Measurements from ENCODE around the gene ITLN2.
"Not testable (repeated sequence)": the region's sequence is repeated elsewhere in the genome, so short reads cannot be mapped to it uniquely, and the experiment has no call there.

ITLN2 gene

DNA sequence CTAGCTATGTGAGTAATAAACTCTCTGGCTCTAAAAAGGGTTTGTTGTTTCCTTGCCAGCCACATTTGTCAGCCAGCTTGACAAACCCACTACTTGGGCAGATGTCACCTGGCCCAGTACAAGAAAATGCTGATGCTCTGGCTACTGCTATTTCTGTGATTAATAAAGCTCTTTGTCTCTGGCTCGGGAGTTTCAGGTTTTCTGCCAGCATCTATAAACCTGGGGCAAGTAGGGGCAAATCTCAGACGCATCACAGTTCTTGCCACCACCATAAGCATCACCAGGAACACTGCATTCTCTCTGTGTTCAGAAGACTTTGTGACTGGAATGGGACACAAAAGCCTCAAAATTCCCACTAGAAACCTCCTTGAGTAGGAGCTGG lies 2.5 kb downstream of the ITLN2 start:
- no peak for DNase-seq

DNA sequence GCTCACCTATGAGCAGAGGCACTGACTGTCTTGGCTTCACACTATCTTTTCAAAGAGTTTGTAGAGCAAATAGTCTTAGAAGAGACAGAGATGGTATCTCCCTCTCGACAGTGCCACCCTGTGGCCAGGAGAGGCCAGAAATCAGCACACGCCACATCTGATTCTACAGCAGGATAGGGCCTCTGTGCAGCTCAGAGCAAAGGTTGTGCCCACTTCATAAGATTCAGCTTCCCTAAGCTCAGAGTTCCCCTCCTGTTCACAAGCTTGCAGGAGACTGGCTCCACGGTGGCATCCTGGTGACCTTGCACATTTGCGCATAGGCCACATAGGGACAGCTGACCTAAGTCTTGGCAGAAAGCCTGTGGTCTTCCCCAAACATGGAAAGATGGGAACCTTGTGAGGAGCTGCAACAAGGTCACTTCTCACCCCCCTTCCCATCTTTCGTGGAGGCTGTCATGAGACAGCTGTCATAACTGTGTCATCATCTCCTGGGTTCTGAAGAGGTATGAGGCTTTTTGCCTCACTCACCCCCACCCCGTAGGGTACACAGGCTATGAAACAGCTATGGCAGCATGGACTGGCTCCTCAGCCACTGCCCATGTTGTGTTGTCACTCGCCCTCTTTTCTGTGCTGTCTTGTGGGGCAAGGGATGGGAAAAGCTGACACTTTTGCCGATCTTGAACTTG lies 3.0 kb downstream of the ITLN2 start:
- peak; percentile 73 to 74 for DNase-seq

DNA sequence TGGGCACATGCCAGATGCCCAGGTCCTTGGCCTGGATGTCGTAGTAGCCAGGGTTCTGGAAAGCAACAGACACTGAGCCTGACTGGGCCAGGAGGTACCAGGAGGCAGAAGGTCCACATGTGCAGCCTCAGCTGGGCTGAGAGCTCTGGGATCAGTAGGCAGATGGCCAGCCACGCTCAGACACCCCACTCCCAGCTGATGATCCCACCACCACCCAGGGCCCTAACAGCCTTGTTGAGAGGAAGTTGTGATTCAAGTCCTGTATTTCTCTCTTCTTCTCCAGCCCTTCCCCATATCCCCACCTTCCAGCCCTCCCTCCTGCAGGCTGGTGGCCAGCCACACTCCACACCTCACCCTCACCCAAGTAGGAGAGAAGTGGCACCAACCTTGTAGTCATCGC lies 4.0 kb downstream of the ITLN2 start:
- DNase-seq: no peak

DNA sequence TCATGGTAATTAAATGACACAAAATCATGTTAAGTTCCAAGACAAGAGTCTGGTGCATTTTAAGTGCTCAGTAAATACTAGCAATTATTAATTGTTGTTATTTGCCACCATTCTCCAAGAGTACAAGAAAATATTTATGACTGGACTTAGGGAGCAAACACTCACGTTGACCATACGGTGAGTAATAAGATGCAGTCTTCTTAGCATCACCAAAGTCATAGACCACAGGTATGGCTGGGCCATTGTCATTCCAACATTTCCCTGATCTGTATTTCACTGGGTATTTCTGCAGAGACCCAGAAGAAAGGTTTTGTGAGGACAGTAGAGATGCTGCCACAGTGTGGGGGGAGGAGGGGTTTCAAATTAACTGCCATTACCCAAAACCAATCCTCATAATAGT lies 4.7 kb downstream of the ITLN2 start:
- DNase-seq: no peak

DNA sequence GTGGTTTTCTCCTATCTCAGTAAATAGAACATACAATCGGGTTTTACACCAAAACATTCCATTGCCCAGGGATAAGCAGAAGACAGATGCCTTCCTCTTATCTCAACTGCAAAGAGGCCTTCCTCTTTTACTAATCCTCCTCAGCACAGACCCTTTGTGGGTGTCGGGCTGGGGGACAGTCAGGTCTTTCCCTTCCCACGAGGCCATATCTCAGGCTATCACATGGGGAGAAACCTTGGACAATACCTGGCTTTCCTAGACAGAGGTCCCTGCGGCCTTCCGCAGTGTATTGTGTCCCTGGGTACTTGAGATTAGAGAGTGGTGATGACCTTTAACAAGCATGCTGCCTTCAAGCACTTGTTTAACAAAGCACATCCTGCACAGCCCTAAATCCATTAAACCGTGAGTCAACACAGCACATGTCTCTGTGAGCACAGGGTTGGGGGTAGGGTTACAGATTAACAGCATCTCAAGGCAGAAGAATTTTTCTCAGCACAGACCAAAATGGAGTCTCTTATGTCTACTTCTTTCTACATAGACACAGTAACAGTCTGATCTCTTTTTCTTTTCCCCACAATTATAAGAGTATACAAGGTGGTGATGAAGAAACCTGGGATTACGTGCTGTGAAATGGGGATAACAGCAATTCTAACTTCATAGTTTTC lies 5.3 kb downstream of the ITLN2 start:
- not testable (repeated sequence) for DNase-seq

DNA sequence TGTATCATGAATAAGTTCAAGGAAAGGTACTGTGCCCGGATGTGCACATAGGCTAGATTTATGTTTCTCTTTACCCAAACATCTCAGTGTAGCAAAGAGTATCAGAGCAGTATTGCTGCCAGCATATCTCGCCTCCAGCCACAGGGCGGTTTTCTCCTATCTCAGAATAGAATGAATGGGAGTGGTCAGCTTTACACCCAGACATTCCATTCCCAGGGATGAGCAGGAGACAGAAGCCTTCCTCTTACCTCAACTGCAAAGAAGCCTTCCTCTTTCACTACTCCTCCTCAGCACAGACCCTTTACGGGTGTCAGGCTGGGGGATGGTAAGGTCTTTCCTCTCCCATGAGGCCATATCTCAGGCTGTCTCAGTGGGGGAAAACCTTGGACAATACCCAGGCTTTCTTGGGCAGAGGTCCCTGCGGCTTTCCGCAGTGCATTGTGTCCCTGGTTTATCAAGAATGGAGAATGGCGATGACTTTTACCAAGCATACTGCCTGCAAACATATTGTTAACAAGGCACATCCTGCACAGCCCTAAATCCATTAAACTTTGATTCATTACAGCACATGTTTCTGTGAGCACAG lies 7.3 kb downstream of the ITLN2 start:
- not testable (repeated sequence) for DNase-seq

DNA sequence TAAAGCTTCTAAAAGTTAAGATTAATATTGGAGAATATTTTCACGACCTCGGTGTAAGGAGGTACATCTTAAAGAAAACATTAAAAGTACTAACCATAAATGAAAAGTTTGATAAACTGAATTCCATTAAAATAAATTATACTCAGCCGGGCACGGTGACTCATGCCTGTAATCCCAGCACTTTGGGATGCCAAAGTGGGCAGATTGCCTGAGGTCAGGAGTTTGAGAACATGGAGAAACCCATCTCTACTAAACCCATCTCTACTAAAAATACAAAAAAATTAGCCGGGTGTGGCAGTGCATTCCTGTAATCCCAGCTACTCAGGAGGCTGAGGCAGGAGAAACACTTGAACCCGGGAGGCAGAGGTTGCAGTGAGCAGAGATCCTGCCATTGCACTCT lies 8.7 kb downstream of the ITLN2 start:
- DNase-seq: not testable (repeated sequence)

DNA sequence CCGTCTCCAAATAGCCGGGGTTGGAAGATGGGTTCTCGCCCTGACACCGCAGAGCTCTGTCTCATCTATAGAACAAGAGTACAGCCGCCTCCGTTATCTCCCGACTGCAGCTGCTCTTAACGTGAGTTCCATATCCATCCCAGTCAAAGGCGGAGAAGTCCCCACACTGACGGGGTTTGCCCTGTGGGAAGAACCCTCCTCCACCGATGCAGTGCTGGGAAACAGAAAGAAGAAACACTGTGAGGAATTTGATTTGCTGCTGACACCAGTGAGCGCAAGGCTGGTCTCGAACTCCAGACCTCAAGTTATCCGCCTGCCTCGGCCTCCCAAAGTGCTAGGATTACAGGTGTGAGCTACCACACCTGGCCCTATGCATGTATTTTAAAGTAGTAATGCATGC lies 9.5 kb downstream of the ITLN2 start:
- DNase-seq: no peak

DNA sequence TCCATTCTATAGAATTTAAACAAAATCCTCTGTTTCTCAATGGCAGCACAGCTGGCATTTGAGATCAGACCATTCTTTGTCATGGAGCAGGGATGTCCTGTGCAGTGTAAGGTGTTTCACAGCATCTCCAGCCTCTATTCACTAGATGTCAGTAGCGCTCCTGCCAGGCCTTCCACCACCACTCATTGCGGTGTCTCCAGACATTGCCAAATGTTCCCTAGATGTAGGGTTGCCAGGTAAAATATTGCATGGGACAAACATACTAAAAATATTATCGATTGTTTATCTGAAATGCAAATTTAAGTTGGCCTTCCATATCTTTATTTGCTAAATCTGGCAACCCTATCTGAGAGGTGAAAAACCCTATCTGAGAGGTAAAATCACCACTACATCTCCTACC lies 11.7 kb downstream of the ITLN2 start:
- no peak for DNase-seq

DNA sequence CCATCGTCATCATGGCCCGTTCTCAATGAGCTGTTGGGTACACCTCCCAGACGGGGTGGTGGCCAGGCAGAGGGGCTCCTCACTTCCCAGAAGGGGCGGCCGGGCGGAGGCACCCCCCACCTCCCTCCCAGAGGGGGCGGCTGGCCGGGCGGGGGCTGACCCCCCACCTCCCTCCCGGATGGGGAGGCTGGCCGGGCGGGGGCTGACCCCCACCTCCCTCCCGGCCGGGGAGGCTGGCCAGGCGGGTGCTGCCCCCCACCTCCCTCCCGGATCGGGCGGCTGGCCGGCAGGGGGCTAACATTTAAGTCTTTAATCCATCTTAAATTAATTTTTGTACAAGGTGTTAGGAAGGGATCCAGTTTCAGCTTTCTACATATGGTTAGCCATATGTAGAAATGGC lies 17.9 kb downstream of the ITLN2 start:
- DNase-seq: not testable (repeated sequence)

DNA sequence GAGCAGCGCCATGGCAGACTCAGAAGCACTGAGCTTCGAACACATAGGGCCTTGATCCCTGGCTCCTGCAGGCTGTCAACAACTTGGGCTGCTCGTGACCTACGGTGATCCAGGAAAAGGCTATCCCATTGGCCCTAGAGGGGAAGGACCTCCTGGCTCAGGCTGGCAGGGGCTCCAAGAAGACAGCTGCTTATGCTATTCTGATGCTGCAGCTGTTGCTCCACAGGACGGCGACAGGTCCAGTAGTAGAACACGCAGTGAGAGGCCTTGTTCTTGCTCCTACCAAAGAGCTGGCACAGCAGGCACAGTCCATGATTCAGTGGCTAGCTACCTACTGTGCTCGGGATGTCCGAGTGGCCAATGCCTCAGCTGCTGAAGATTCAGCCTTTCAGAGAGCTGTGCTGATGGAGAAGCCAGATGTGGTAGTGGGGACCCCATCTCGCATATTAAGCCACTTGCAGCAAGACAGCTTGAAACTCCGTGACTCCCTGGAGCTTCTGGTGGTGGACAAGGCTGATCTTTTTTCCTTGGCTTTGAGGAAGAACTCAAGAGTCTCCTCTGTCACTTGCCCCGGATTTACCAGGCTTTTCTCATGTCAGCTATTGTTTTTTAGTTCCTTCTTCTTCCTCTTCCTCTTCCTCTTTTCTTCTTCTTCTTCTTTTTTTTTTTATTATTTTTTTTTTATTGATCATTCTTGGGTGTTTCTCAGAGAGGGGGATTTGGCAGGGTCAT lies 18.9 kb downstream of the ITLN2 start:
- no peak for DNase-seq

DNA sequence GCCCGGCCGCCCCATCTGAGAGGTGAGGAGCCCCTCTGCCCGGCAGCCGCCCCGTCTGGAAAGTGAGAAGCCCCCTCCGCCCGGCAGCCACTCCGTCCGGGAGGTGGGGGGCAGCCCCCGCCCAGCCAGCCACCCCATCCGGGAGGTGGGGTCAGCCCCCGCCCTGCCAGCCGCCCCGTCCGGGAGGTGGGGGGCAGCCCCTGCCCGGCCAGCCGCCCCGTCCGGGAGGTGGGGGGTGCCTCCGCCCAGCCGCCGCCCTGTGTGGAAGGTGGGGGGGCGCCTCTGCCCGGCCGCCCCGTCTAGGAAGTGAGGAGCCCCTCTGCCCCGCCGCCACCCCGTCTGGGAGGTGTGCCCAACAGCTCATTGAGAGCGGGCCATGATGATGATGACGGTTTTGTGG lies 21.3 kb downstream of the ITLN2 start:
- not testable (repeated sequence) for DNase-seq

DNA sequence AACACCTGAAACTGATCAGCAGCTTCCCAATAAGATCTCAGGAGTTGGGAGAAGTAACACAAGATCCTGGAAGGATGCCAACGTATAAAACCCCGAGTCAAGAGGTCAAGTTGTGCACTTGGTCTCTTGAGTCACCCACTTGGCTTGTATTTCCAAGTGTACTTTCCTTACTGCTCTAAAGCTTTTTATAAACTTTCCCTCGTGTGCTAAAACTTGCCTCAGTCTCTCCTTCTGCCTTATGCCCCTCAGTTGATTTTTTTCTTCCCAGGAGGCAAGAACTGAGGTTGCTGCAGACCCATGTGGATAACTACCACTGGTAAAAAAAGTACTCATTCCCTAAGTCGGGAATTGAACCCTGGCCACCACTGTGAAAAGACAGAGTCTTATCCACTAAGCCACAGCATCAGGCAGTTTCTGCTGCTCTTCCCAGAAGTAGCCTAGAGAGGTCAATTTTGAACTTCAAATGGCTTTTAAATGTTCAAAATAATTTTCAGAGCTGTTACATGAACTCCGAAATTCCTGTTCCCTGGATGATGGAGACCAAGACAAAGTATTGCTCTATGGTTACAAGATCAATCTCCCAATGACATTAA lies 28.9 kb downstream of the ITLN2 start:
- DNase-seq: no peak

DNA sequence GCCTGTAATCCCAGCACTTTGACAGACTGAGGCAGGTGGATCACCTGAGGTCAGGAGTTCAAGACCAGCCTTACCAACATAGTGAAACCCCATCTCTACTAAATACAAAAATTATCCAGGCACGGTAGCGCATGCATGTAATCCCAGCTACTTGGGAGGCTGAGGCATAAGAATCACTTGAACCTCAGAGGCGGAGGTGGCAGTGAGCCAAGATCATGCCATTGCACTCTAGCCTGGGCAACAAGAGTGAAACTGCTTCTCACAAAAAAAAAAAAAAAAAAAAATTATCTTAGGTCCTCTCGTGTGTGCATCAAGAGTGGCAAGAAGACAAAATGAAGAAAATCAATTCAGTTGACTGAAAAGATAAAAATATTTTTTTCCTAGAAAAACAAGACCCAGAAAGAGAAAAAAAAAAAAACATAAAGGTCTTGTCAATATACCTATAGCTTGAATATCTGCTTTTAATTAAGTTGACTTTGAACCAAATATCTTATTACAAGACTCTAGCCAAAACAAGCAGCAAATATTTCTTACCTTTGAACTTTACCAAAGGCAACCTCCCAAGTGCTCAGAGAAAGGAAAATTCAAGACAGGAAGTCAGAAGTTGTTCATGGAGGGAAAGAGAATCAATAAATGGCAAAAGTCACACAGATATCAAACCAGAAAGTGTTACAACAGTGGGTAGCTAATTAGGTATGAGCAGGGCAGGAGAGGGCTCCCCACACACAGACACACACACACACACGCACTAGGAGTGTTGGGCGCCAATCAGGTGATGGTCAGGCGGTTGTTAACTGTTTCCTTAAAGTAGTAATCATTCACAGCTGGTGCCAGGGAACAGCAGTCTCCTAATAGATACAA lies 29.6 kb downstream of the ITLN2 start:
- DNase-seq: no peak

DNA sequence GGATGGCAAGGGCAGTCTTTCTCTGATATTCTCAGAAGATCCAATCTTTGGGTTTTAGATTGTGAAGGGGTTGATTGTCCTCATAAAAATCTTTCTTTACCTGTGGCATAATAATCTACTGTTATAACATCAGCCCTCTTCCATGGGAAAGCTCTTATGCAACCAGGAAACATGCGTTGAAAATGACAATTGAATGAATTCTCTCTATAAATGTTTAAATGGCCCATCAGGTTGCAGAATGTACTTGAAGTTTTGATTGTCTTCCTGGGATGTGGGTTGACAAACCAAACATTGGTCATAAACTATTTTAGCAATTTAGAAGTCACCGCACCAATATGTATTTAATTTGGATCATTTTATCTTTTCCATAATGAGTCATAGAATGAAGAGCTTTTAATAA lies 37.9 kb downstream of the ITLN2 start:
- no peak for DNase-seq

DNA sequence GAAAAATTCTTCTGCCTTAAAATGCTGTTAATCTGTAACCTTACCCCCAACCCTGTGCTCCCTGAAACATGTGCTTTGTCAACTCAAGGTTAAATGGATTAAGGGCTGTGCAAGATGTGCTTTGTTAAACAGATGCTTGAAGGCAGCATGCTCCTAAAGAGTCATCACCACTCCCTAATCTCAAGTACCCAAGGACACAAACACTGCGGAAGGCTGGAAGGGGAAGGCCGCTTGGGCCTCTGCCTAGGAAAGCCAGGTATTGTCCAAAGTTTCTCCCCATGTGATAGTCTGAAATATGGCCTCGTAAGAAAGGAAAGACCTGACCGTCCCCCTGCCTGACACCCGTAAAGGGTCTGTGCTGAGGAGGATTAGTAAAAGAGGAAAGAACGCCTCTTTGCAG lies 41.4 kb downstream of the ITLN2 start:
- DNase-seq: not testable (repeated sequence)

DNA sequence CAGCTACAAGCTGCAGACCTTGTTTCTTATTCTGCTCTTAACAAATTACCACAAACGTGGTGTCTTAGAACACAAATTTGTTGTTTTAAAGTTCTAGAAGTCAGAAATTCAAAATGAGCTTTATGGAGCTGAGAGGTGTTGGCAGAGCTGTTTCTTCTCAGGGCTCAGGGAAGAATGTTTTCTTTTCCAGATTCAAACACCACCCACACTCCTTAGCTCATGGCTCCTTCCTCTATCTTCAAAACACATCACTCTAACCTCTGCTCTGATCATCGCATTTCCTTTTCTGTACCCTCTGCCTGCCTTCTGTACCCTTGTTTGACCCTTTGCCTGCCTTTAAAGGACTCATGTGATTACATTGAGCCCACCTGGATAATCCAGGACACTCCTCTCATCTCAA lies 42.7 kb downstream of the ITLN2 start:
- no peak for DNase-seq

DNA sequence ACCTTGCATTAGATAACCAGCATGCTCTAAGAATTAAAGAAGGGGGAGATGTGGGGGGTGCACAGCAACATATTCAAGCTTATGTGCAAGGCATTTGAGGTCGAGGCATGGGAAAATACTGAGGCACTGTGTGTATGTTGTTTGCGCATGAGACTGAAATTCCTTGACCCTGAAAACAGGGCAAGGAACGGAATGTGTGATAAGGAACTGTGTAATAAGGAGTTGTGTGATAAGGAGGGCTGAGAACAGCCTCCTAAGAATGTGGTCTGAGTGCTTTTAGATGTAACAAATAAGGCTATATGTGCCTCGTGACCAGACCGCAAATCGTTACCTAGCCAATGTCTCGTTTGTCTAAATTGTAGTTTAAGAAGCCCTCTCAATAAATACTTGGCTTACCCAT lies 43.2 kb downstream of the ITLN2 start:
- DNase-seq: no peak

DNA sequence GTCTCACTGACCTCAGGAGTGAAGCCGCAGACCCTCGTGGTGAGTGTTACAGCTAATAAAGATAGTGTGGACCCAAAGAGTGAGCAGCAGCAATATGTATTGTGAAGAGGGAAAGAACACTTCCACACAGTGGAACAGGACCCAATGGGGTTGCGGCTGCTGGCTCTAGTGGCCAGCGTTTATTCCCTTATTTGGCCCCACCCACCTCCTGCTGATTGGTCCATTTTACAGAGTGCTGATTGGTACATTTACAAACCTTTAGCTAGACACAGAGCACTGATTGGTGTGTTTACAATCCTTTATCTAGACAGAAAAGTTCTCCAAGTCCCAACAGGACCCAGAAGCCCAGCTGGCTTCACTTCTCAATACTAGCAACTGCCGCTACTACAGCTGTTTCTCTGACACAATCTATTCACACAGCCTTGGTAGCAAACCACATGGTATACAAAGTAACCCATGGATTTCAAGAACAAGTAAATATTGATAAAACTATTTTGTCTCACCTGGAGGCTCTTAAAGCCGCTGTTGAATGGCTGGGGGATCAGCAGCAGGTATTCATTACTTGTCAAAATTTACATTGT lies 44.3 kb downstream of the ITLN2 start:
- no peak for DNase-seq

DNA sequence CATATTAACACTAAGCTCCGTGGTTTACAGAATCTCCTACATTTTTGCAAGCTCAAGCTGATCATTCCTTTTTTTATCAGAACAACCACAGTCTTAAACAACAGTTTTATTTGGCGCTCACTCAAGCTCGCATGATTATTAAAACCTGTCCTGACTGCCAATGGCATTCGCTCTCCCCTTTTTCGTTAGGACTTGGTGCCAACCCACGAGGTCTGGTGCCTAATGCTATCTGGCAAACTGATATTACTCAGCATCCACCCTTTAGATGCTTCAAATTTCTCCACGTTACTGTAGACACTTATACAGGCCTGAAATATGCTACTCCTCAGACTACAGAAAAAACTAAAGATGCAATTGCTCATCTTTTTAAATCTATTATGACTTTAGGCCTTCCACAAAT lies 46.6 kb downstream of the ITLN2 start:
- no peak for DNase-seq

DNA sequence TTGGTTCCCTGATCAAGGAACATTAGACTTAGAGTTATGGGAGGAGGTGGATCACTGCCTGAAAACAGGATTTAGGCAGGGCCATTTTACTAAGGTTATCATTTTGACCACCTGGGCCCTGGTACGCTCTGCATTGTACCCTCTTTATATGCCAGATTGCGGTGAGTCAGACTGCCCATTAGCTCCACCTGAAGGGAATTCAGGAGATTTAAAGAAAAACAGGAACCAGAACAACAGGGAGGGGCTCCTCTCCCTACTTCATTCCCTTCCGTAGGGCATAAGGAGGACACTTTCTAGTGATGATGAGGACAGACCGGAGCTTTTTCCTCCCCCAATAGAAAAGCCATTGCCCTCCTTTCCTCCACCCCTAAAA lies 49.0 kb downstream of the ITLN2 start:
- no peak for DNase-seq

All from CD4-positive, alpha-beta T cell treated with Interleukin-4 for 1 hour (primary cell).